GM18951 (cell line): Measurements from ENCODE around the gene ZXDA.

ENCODE experiments used
- POLR2A ChIP-seq: IDR thresholded peaks from 4 replicates; pipeline ENCODE4 v1.6.1; 2011; ENCODE audit warnings: mild to moderate bottlenecking; ENCODE audit not compliant: insufficient read length, insufficient read depth; ENCODE audit errors: extremely low read depth
- in situ Hi-C: fragments of 300-500 bp; cut with MboI; formaldehyde crosslinking; loops from one replicate; pipeline ENCODE4 v1.12.0; 2022; ENCODE audit warnings: low sequenced_read_pairs, mixed read lengths, inconsistent platforms; ENCODE audit not compliant: unreplicated experiment

Gene ZXDA

GRCh38 chrX:57906790-57907189, 3.5 kb downstream of the ZXDA start:
- in situ Hi-C loops, result no loop called here
- no peak for TF ChIP-seq POLR2A

GRCh38 chrX:57905141-57905540, 5.1 kb downstream of the ZXDA start:
- TF ChIP-seq POLR2A, result no peak
- in situ Hi-C loops, result no loop called here

DNA sequence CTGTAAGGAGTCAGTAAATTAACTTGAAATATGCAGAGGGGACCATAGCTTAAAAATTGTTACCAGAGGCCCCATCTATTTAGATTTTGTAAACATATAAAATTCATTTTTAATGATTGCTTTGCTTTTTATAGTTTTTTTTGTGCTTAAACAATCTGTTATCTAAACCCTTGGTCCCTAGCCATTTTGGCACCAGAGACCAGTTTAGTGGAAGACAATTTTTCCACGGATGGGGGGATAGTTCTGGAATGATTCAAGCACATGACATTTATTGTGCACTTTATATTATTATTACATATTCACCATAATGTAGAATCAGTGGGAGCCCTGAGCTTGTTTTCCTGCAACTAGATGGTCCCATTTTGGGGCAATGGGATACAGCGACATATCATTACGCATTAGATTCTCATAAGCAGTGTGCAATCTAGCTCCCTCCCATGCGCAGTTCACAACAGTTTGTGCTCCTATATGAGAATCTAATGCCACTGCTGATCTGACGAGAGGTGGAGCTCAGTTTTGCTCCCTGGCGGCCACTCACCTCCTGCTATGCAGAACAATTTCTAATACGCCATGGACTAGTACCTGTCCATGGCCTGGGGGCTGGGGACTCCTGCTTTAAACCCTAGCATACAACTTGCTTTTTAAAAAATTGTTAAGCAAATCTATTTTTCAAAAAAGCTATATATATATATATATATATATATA, 5.9 kb downstream of the ZXDA start:
- TF ChIP-seq POLR2A, result no peak
- in situ Hi-C loops, result no loop called here

GRCh38 chrX:57902633-57903032, 7.6 kb downstream of the ZXDA start:
- in situ Hi-C loops, result no loop called here

DNA sequence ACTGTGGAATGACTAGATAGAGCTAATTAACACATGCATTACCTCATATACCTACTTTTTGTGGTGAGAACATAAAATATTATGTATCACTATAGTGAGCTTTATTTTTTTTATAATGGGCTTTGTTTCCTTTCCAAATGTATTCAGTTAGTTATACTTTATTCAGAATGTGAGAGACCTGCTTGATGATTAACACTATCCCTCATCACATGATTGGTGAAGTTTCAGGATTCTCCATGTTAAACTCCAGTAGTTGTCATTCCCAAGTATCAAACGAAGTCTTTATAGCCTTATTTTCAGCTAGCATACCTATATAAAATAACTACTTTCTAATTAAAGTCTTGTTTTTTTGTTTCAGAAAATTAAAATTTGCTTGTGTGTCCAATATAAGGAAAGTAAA, 8.8 kb downstream of the ZXDA start:
- no peak for TF ChIP-seq POLR2A
- in situ Hi-C loops, result no loop called here

More at GRCh38 chrX:57902633-57903032, 7.6 kb downstream of the ZXDA start:
- no peak for TF ChIP-seq POLR2A

- in situ Hi-C loops, result no loop called here
- no peak for TF ChIP-seq POLR2A
These were observed 9.3 kb downstream of the ZXDA start for GRCh38 chrX:57900975-57901374.

DNA sequence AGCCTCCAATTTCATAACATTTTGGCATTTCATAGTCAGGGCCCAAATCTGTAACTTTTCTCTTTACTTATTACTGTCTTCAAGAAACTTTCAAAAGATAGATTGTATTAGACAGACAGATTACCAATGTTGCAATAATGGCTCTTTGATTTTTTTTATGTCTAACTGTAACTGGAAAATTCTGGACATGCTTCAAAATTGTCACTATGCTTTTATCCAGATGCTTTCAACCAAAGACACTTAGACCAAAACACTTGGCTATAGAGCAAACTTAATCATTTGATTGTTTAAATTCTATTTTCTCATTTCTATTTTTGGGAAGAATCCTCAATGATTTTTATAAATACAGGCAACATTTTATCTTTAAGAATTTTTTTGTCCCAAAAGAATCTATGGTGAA, 10.4 kb downstream of the ZXDA start:
- in situ Hi-C loops, result no loop called here
- no peak for TF ChIP-seq POLR2A

GRCh38 chrX:57899064-57899463, 11.2 kb downstream of the ZXDA start:
- in situ Hi-C loops, result no loop called here
- TF ChIP-seq POLR2A, result no peak

- in situ Hi-C loops, result no loop called here
- no peak for TF ChIP-seq POLR2A
These were observed 38.8 kb downstream of the ZXDA start for GRCh38 chrX:57871463-57871862.
